ENCODE results near the gene LYST. TPM values are rescaled to one million over a fixed set of nuclear protein-coding genes. Genes with fewer than 3 reads are reported as not detected.

Gene LYST
- total and polyA plus RNA-seq, 10 of the 15 experiments (the other 5 are each of a cell fraction or from before 2014, with no cell fraction given), result 3.3 to 28.1 (median 5.6) TPM

DNA sequence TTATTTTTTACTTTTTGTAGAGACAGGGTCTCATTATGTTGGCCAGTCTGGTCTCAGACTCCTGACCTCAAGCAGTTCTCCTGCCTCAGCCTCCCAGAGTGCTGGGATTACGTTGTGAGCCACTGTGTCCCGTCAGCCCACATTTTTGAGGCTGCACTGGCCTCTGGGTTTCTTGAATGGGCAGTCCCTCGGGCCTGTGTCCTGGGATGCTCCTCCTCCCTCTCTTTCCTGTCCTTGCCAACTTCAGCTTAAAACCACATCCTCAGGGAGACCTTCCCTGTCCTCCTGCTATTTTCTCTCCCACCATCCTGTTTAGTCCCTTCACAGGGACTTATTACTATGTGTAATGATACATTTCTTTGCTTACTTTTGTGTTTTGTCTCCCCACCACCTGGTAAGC is 31.4 kb upstream of the LYST start:
- ChIA-PET RAD21 (ENCODE audit: unreplicated experiment) (interaction anchor here (0.7 to 1.4 kb wide), 2 partner anchors 10 to 11 kb away, joined by 3 to 4 read pairs; no protein-coding TSS in a partner anchor), POLR2A (interaction anchor here (0.5 to 0.6 kb wide), 2 partner anchors 13 to 781 kb away, joined by 4 to 6 read pairs; no protein-coding TSS in a partner anchor), SMC1A (ENCODE audit: uncharacterized antibody, unreplicated experiment) (interaction anchor here (1.5 to 1.6 kb wide), 2 partner anchors 13 to 27 kb away, joined by 5 to 6 read pairs; no protein-coding TSS in a partner anchor), CTCF (interaction anchor here (1.1 to 2.8 kb wide), 3 partner anchors 8 to 55 kb away, joined by 3 to 8 read pairs (median 4); no protein-coding TSS in a partner anchor)
- FAIRE-seq, result no peak
- Histone ChIP-seq H3K4me3 (no peak overlapping the region), H4K20me1 (ENCODE audit: control insufficient read depth, insufficient read depth) (no peaks in the 10 kb centered on the region), H3K27ac (ENCODE audit: control insufficient read depth, insufficient read depth) (no peak overlapping the region), H3K4me2 (ENCODE audit: control insufficient read depth, insufficient read depth) (no peak overlapping the region), H3K79me2 (ENCODE audit: control insufficient read depth, insufficient read depth, low read length) (no peaks in the 10 kb centered on the region), H3K36me3 (ENCODE audit: control insufficient read depth in 2 of 2, insufficient read depth in 2 of 2, low read length in 1 of 2) (no peaks in the 10 kb centered on the region), H2AFZ (ENCODE audit: control insufficient read depth, low read depth, low read length) (no peak overlapping the region), H3K27me3 (replicated peaks in 1 of 2; ENCODE audit: control insufficient read depth in 2 of 2, insufficient read depth in 2 of 2, low read length in 1 of 2) (no peaks in the 10 kb centered on the region), H3K9me3 (replicated peaks; ENCODE audit: control insufficient read depth, insufficient read depth, low read length) (no peaks in the 10 kb centered on the region; the same call in 2 of the 3 replicates), H3K9ac (ENCODE audit: control insufficient read depth, insufficient read depth, low read length) (no peak overlapping the region), H3K4me1 (ENCODE audit: control insufficient read depth, insufficient read depth, low read length) (peaks cover 4% of the 10 kb centered on the region; the same call in 1 of the 2 replicates)
- 73% methylated on average over 3 of the region's 3 CpGs for WGBS (ENCODE audit: insufficient coverage, insufficient replicate concordance, low lambda C conversion rate, missing lambda C conversion rate)
- in situ Hi-C loops (cut with MboI), result no loop called here
- intact Hi-C loops (cut with micrococcal nuclease; ENCODE audit: unreplicated experiment), result no loop called here
- DNase-seq (ENCODE audit: low read depth, low spot score), result no peak
- no peak for ATAC-seq
- no TSS peak for BruUV-seq (replicated peaks)
- TF ChIP-seq MEF2A (IDR thresholded peaks at IDR 0.05; ENCODE audit: insufficient read depth, low read depth, low read length) (no peak), FOXM1 (IDR thresholded peaks at IDR 0.05; ENCODE audit: low read depth, low read length) (no peak), ZNF687 (IDR thresholded peaks at IDR 0.05) (no peak), KLF5 (IDR thresholded peaks at IDR 0.05; ENCODE audit: partially characterized antibody) (no peak), KDM1A (IDR thresholded peaks at IDR 0.05; ENCODE audit: borderline replicate concordance) (no peak)
- TF ChIP-seq, protein P1, sequence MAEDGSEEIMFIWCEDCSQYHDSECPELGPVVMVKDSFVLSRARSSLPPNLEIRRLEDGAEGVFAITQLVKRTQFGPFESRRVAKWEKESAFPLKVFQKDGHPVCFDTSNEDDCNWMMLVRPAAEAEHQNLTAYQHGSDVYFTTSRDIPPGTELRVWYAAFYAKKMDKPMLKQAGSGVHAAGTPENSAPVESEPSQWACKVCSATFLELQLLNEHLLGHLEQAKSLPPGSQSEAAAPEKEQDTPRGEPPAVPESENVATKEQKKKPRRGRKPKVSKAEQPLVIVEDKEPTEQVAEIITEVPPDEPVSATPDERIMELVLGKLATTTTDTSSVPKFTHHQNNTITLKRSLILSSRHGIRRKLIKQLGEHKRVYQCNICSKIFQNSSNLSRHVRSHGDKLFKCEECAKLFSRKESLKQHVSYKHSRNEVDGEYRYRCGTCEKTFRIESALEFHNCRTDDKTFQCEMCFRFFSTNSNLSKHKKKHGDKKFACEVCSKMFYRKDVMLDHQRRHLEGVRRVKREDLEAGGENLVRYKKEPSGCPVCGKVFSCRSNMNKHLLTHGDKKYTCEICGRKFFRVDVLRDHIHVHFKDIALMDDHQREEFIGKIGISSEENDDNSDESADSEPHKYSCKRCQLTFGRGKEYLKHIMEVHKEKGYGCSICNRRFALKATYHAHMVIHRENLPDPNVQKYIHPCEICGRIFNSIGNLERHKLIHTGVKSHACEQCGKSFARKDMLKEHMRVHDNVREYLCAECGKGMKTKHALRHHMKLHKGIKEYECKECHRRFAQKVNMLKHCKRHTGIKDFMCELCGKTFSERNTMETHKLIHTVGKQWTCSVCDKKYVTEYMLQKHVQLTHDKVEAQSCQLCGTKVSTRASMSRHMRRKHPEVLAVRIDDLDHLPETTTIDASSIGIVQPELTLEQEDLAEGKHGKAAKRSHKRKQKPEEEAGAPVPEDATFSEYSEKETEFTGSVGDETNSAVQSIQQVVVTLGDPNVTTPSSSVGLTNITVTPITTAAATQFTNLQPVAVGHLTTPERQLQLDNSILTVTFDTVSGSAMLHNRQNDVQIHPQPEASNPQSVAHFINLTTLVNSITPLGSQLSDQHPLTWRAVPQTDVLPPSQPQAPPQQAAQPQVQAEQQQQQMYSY (CRISPR knock-in tag; IDR thresholded peaks at IDR 0.05), result no peak
- TF ChIP-seq, protein P2, sequence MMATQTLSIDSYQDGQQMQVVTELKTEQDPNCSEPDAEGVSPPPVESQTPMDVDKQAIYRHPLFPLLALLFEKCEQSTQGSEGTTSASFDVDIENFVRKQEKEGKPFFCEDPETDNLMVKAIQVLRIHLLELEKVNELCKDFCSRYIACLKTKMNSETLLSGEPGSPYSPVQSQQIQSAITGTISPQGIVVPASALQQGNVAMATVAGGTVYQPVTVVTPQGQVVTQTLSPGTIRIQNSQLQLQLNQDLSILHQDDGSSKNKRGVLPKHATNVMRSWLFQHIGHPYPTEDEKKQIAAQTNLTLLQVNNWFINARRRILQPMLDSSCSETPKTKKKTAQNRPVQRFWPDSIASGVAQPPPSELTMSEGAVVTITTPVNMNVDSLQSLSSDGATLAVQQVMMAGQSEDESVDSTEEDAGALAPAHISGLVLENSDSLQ (IDR thresholded peaks at IDR 0.05), result no peak
- TF ChIP-seq, protein P3, sequence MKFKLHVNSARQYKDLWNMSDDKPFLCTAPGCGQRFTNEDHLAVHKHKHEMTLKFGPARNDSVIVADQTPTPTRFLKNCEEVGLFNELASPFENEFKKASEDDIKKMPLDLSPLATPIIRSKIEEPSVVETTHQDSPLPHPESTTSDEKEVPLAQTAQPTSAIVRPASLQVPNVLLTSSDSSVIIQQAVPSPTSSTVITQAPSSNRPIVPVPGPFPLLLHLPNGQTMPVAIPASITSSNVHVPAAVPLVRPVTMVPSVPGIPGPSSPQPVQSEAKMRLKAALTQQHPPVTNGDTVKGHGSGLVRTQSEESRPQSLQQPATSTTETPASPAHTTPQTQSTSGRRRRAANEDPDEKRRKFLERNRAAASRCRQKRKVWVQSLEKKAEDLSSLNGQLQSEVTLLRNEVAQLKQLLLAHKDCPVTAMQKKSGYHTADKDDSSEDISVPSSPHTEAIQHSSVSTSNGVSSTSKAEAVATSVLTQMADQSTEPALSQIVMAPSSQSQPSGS (IDR thresholded peaks at IDR 0.05; ENCODE audit: low read length), result no peak
- TF ChIP-seq, protein P4, sequence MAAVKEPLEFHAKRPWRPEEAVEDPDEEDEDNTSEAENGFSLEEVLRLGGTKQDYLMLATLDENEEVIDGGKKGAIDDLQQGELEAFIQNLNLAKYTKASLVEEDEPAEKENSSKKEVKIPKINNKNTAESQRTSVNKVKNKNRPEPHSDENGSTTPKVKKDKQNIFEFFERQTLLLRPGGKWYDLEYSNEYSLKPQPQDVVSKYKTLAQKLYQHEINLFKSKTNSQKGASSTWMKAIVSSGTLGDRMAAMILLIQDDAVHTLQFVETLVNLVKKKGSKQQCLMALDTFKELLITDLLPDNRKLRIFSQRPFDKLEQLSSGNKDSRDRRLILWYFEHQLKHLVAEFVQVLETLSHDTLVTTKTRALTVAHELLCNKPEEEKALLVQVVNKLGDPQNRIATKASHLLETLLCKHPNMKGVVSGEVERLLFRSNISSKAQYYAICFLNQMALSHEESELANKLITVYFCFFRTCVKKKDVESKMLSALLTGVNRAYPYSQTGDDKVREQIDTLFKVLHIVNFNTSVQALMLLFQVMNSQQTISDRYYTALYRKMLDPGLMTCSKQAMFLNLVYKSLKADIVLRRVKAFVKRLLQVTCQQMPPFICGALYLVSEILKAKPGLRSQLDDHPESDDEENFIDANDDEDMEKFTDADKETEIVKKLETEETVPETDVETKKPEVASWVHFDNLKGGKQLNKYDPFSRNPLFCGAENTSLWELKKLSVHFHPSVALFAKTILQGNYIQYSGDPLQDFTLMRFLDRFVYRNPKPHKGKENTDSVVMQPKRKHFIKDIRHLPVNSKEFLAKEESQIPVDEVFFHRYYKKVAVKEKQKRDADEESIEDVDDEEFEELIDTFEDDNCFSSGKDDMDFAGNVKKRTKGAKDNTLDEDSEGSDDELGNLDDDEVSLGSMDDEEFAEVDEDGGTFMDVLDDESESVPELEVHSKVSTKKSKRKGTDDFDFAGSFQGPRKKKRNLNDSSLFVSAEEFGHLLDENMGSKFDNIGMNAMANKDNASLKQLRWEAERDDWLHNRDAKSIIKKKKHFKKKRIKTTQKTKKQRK (IDR thresholded peaks at IDR 0.05; ENCODE audit: low read depth, low read length), result no peak
